Liver (tissue), 9 donors: ENCODE results near the gene KDM4C. TPM values are rescaled to one million over a fixed set of nuclear protein-coding genes. Genes with fewer than 3 reads are reported as not detected.

Experiments
- DNase-seq: peaks from one replicate; pipeline ENCODE4 v3.0.0-alpha.2; 2017; ENCODE audit warnings: low spot score
- H3K27ac ChIP-seq, 2 donors: one replicate each; pipeline ENCODE4 v1.7.0; 2013; ENCODE audit warnings: inconsistent platforms in 2 of 2, low read length in 2 of 2, control low read depth in 1 of 2, low read depth in 1 of 2, mild to moderate bottlenecking in 1 of 2
- H3K27me3 ChIP-seq, 4 donors: one replicate each; pipeline versions ENCODE4 v1.6.1 to v1.7.0; 2013; ENCODE audit warnings: low read length in 3 of 4, inconsistent platforms in 1 of 4, mild to moderate bottlenecking in 1 of 4, moderate library complexity in 1 of 4; ENCODE audit not compliant: control insufficient read depth in 4 of 4, insufficient read depth in 4 of 4
- H3K36me3 ChIP-seq, 4 donors: one replicate each; pipeline versions ENCODE4 v1.6.1 to v1.7.0; 2013; ENCODE audit warnings: low read length in 3 of 4, mild to moderate bottlenecking in 3 of 4, low read depth in 1 of 4, moderate library complexity in 1 of 4; ENCODE audit not compliant: control insufficient read depth in 4 of 4, insufficient read depth in 3 of 4
- H3K4me1 ChIP-seq, 4 donors: one replicate each; pipeline versions ENCODE4 v1.6.1 to v1.7.0; 2013; ENCODE audit warnings: low read length in 3 of 4, mild to moderate bottlenecking in 3 of 4, moderate library complexity in 1 of 4; ENCODE audit not compliant: control insufficient read depth in 4 of 4, insufficient read depth in 4 of 4
- H3K4me3 ChIP-seq, 3 donors: one replicate each; pipeline versions ENCODE4 v1.6.1 to v1.7.0; 2013; ENCODE audit warnings: low read length in 3 of 3, control low read depth in 1 of 3, low read depth in 1 of 3, mild to moderate bottlenecking in 1 of 3
- H3K9ac ChIP-seq, 2 donors: one replicate each; pipeline ENCODE4 v1.7.0; 2013; ENCODE audit warnings: low read length in 2 of 2, mild to moderate bottlenecking in 2 of 2, moderate library complexity in 2 of 2, control low read depth in 1 of 2, low read depth in 1 of 2
- H3K9me3 ChIP-seq, 4 donors: one replicate each; pipeline versions ENCODE4 v1.6.1 to v1.7.0; 2013; ENCODE audit warnings: low read length in 3 of 4; ENCODE audit not compliant: control insufficient read depth in 4 of 4
- ATF3 ChIP-seq: IDR thresholded peaks from 2 replicates; pipeline ENCODE4 v1.6.1; 2016; ENCODE audit warnings: antibody characterized with exemption
- CTCF ChIP-seq: fragments of 150-350 bp; IDR thresholded peaks from 2 replicates; pipeline ENCODE4 v1.5.1; 2017; ENCODE audit warnings: improper control_type of control experiment, low read depth, low read length; ENCODE audit not compliant: missing input control
- EGR1 ChIP-seq, 2 donors: IDR thresholded peaks; 2 replicates each; pipeline ENCODE4 v1.6.1; 2016 to 2018; ENCODE audit warnings: antibody characterized with exemption in 2 of 2, low read depth in 2 of 2
- FOXA1 ChIP-seq: IDR thresholded peaks from 2 replicates; pipeline ENCODE4 v1.6.1; 2016; ENCODE audit warnings: antibody characterized with exemption
- FOXA2 ChIP-seq: IDR thresholded peaks from 2 replicates; pipeline ENCODE4 v1.6.1; 2016; ENCODE audit warnings: antibody characterized with exemption
- GABPA ChIP-seq, 2 donors: IDR thresholded peaks in 1 of 2; conservative IDR thresholded peaks in 1 of 2; 2 replicates each; pipeline ENCODE4 v1.6.1; 2016; ENCODE audit warnings: antibody characterized with exemption in 2 of 2, mild to moderate bottlenecking in 1 of 2, moderate library complexity in 1 of 2
- HNF4A ChIP-seq, 2 donors: conservative IDR thresholded peaks; 2 replicates each; pipeline ENCODE4 v1.6.1; 2016; ENCODE audit warnings: antibody characterized with exemption in 2 of 2, mild to moderate bottlenecking in 2 of 2
- HNF4G ChIP-seq: IDR thresholded peaks from 2 replicates; pipeline ENCODE4 v1.6.1; 2016; ENCODE audit warnings: antibody characterized with exemption
- JUND ChIP-seq, 2 donors: IDR thresholded peaks; 2 replicates each; pipeline ENCODE4 v1.6.1; 2016; ENCODE audit warnings: antibody characterized with exemption in 2 of 2
- NR2F2 ChIP-seq: IDR thresholded peaks from 2 replicates; pipeline ENCODE4 v1.6.1; 2016; ENCODE audit warnings: antibody characterized with exemption
- RAD21 ChIP-seq, 2 donors: IDR thresholded peaks; 2 replicates each; pipeline ENCODE4 v1.6.1; 2016; ENCODE audit warnings: antibody characterized with exemption in 2 of 2, mild to moderate bottlenecking in 2 of 2
- RXRA ChIP-seq, 2 donors: IDR thresholded peaks; 2 replicates each; pipeline ENCODE4 v1.6.1; 2017 to 2018; ENCODE audit warnings: antibody characterized with exemption in 2 of 2, mild to moderate bottlenecking in 1 of 2
- SP1 ChIP-seq: IDR thresholded peaks from 2 replicates; pipeline ENCODE4 v1.6.1; 2018; ENCODE audit warnings: antibody characterized with exemption, mild to moderate bottlenecking
- TAF1 ChIP-seq: conservative IDR thresholded peaks from 2 replicates; pipeline ENCODE4 v1.6.1; 2016; ENCODE audit warnings: antibody characterized with exemption, mild to moderate bottlenecking
- YY1 ChIP-seq: IDR thresholded peaks from 2 replicates; pipeline ENCODE4 v1.6.1; 2016; ENCODE audit warnings: antibody characterized with exemption, mild to moderate bottlenecking
- ZBTB33 ChIP-seq: IDR thresholded peaks from 2 replicates; pipeline ENCODE4 v1.6.1; 2016; ENCODE audit warnings: antibody characterized with exemption
- WGBS: extraction: QIAGEN DNeasy Blood & Tissue Kit; methylation state at CpG from one replicate; pipeline ENCODE4 v1.1.7; 2013; 5-methylcytosine and 5-hydroxymethylcytosine counted together
- polyA plus RNA-seq, 2 donors: library from polyadenylated mRNA; stranded (reverse) in 1 of 2; unstranded in 1 of 2; fragments of 200-250 nt in 1 of 2; fragments of >200 nt in 1 of 2; fragmentation: Nextera tagmentation in 1 of 2; extraction: Ambion mirVana in 1 of 2; gene quantifications; one replicate each; pipeline versions ENCODE4 v1.2.1 to v1.2.3, GENCODE V29; 2013 to 2015
- total RNA-seq, 2 donors: library from RNA; depleted of rRNA; stranded (reverse); fragments of >200 nt; gene quantifications; one replicate each; pipeline ENCODE4 v1.2.3, GENCODE V29; 2014
- TF ChIP-seq, protein P1 (sequence below): IDR thresholded peaks from 2 replicates; pipeline ENCODE4 v1.6.1; 2016; ENCODE audit warnings: antibody characterized with exemption
- TF ChIP-seq, protein P2 (sequence below): IDR thresholded peaks from 2 replicates; pipeline ENCODE4 v1.6.1; 2016; ENCODE audit warnings: antibody characterized with exemption, mild to moderate bottlenecking
- donor health status: healthy.
- donor health status: healthy.
- donor health status: healthy.
- donor health status: healthy.
- donor health status: healthy.

KDM4C gene
- total and polyA plus RNA-seq, 4 donors = 4.3 to 40.2 (median 24.0) TPM

- Histone ChIP-seq H3K9ac (no peak overlapping the region), H3K27me3 (no peaks in the 10 kb centered on the region), H3K36me3 (peaks cover 0 to 9% (median 3%) of the 10 kb centered on the region in 4 donors), H3K4me1 (no peaks in the 10 kb centered on the region), H3K9me3 (no peaks in the 10 kb centered on the region), H3K4me3 (no peak overlapping the region), H3K27ac (no peak overlapping the region)
- WGBS = 81% methylated on average over 3 of the region's 3 CpGs
- DNase-seq = no peak
- TF ChIP-seq YY1 (no peak), ZBTB33 (no peak), RAD21 (IDR thresholded peaks at IDR 0.05) (no peak), ATF3 (no peak), FOXA2 (no peak), TAF1 (no peak), EGR1 (IDR thresholded peaks at IDR 0.05; ENCODE audit: low read depth in 2 of 2) (no peak), CTCF (no peak), GABPA (IDR thresholded peaks at IDR 0.05 in 1 of 2, conservative IDR thresholded peaks at IDR 0.05 in 1 of 2) (no peak), NR2F2 (no peak), RXRA (IDR thresholded peaks at IDR 0.05) (no peak), HNF4A (conservative IDR thresholded peaks at IDR 0.05) (no peak), HNF4G (no peak), SP1 (no peak), FOXA1 (no peak), JUND (IDR thresholded peaks at IDR 0.05) (no peak)
- TF ChIP-seq, protein P1, sequence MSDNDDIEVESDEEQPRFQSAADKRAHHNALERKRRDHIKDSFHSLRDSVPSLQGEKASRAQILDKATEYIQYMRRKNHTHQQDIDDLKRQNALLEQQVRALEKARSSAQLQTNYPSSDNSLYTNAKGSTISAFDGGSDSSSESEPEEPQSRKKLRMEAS = no peak
- TF ChIP-seq, protein P2, sequence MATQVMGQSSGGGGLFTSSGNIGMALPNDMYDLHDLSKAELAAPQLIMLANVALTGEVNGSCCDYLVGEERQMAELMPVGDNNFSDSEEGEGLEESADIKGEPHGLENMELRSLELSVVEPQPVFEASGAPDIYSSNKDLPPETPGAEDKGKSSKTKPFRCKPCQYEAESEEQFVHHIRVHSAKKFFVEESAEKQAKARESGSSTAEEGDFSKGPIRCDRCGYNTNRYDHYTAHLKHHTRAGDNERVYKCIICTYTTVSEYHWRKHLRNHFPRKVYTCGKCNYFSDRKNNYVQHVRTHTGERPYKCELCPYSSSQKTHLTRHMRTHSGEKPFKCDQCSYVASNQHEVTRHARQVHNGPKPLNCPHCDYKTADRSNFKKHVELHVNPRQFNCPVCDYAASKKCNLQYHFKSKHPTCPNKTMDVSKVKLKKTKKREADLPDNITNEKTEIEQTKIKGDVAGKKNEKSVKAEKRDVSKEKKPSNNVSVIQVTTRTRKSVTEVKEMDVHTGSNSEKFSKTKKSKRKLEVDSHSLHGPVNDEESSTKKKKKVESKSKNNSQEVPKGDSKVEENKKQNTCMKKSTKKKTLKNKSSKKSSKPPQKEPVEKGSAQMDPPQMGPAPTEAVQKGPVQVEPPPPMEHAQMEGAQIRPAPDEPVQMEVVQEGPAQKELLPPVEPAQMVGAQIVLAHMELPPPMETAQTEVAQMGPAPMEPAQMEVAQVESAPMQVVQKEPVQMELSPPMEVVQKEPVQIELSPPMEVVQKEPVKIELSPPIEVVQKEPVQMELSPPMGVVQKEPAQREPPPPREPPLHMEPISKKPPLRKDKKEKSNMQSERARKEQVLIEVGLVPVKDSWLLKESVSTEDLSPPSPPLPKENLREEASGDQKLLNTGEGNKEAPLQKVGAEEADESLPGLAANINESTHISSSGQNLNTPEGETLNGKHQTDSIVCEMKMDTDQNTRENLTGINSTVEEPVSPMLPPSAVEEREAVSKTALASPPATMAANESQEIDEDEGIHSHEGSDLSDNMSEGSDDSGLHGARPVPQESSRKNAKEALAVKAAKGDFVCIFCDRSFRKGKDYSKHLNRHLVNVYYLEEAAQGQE = no peak
Measured at GRCh38 chr9:6894135-6894534, 136.4 kb downstream of the KDM4C start.
